ENCODE results near the gene FAM120AOS.

DNA sequence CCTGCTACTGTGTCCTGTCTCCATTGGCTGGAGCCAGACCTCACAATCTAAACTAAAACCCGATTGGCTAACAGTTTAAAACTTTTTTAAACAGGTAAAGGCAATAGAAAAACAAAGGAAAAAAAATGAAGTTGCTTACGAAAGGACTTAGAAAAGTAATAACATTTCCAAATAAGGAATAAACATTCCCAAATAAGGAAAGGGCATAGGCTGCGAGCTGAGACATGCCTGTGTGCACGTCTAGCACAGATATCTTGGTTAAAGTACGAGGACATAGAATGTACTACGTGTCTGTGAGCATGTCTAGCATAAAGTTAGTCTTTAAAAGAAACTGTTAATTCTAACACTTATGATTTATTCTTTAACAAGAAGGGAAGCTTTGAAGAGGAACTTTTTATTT, 17.2 kb downstream of the FAM120AOS start:
- TF ChIP-seq ZNF140 (tag by site-specific recombination; IDR thresholded peaks at IDR 0.05) (no peak), ZNF791 (tag by site-specific recombination; IDR thresholded peaks at IDR 0.05) (no peak), YY1 (tag by site-specific recombination; IDR thresholded peaks at IDR 0.05) (no peak), ZNF24 (tag by site-specific recombination; IDR thresholded peaks at IDR 0.05) (no peak), PRDM1 (tag by site-specific recombination; IDR thresholded peaks at IDR 0.05) (no peak), KLF8 (tag by site-specific recombination; IDR thresholded peaks at IDR 0.05) (no peak), ZNF76 (tag by site-specific recombination; IDR thresholded peaks at IDR 0.05; ENCODE audit: borderline replicate concordance, low read depth) (no peak)
- TF ChIP-seq, protein P1, sequence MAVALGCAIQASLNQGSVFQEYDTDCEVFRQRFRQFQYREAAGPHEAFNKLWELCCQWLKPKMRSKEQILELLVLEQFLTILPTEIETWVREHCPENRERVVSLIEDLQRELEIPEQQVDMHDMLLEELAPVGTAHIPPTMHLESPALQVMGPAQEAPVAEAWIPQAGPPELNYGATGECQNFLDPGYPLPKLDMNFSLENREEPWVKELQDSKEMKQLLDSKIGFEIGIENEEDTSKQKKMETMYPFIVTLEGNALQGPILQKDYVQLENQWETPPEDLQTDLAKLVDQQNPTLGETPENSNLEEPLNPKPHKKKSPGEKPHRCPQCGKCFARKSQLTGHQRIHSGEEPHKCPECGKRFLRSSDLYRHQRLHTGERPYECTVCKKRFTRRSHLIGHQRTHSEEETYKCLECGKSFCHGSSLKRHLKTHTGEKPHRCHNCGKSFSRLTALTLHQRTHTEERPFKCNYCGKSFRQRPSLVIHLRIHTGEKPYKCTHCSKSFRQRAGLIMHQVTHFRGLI (tag by site-specific recombination; IDR thresholded peaks at IDR 0.05): no peak
- TF ChIP-seq, protein P2, sequence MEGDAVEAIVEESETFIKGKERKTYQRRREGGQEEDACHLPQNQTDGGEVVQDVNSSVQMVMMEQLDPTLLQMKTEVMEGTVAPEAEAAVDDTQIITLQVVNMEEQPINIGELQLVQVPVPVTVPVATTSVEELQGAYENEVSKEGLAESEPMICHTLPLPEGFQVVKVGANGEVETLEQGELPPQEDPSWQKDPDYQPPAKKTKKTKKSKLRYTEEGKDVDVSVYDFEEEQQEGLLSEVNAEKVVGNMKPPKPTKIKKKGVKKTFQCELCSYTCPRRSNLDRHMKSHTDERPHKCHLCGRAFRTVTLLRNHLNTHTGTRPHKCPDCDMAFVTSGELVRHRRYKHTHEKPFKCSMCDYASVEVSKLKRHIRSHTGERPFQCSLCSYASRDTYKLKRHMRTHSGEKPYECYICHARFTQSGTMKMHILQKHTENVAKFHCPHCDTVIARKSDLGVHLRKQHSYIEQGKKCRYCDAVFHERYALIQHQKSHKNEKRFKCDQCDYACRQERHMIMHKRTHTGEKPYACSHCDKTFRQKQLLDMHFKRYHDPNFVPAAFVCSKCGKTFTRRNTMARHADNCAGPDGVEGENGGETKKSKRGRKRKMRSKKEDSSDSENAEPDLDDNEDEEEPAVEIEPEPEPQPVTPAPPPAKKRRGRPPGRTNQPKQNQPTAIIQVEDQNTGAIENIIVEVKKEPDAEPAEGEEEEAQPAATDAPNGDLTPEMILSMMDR (tag by site-specific recombination; IDR thresholded peaks at IDR 0.05): no peak
- TF ChIP-seq, protein P3, sequence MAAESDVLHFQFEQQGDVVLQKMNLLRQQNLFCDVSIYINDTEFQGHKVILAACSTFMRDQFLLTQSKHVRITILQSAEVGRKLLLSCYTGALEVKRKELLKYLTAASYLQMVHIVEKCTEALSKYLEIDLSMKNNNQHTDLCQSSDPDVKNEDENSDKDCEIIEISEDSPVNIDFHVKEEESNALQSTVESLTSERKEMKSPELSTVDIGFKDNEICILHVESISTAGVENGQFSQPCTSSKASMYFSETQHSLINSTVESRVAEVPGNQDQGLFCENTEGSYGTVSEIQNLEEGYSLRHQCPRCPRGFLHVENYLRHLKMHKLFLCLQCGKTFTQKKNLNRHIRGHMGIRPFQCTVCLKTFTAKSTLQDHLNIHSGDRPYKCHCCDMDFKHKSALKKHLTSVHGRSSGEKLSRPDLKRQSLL (tag by site-specific recombination; IDR thresholded peaks at IDR 0.05): no peak

Measured in HEK293 (cell line).